K562 (cell line): ENCODE results near the gene BRPF1. TPM values are rescaled to one million over a fixed set of nuclear protein-coding genes. Genes with fewer than 3 reads are reported as not detected.

Experiments
- ATAC-seq: fragments of 200-7000 bp; cut with Tn5 transposase; 3 replicates; pipeline ENCODE4 v1.9.1; 2020; ENCODE audit warnings: moderate library complexity
- BruUV-seq: library from RNA; stranded (reverse); fragments of 400-500 nt; replicated peaks from 2 replicates; lab custom pipeline; 2021; lab: Mats Ljungman, UMichigan
- CTCF ChIA-PET: fragments of 300-600 bp; formaldehyde crosslinking; extraction: SDS; loops from one replicate; lab custom pipeline; 2021; ENCODE audit warnings: low intra/inter-chr PET ratio; lab: Yijun Ruan, JAX
- POLR2A ChIA-PET: fragments of 300-600, 350-650 bp; sonication (Branson Sonifier 250); formaldehyde crosslinking; extraction: SDS; loops from one replicate; lab custom pipeline; 2021; ENCODE audit warnings: antibody characterized with exemption, inconsistent platforms; lab: Yijun Ruan, JAX
- DNase-seq, 4 experiments: peaks; one replicate each; pipeline versions ENCODE4 v3.0.0 to v3.0.0-alpha.2; 2011 to 2018; ENCODE audit warnings: low spot score in 3 of 4, mixed read lengths in 3 of 4; ENCODE audit errors: extremely low read depth in 1 of 4
- FAIRE-seq: peaks from 2 replicates; lab custom pipeline; 2011; peaks lifted over from hg19 to GRCh38; lab: Jason Lieb, UNC
- H2AFZ ChIP-seq: 2 replicates; pipeline ENCODE4 v1.6.0; 2011; ENCODE audit warnings: low read depth, low read length, control low read depth, inconsistent platforms
- H3K27ac ChIP-seq: fragments of 200-600 bp; 3 replicates; pipeline ENCODE4 v1.8.0; 2011; ENCODE audit warnings: low read depth, mild to moderate bottlenecking, control low read depth, inconsistent platforms, low read length, moderate library complexity, mixed read lengths; ENCODE audit errors: extremely low read depth
- H3K27me3 ChIP-seq, 2 experiments: fragments of 300-600 bp in 1 of 2; 2 replicates in 1 of 2; 3 replicates in 1 of 2; pipeline versions ENCODE4 v1.6.0 to v1.8.0; 2011; ENCODE audit warnings: inconsistent platforms in 2 of 2, low read length in 2 of 2, mild to moderate bottlenecking in 1 of 2, mixed read lengths in 1 of 2, moderate library complexity in 1 of 2; ENCODE audit not compliant: control insufficient read depth in 2 of 2, insufficient read depth in 2 of 2
- H3K36me3 ChIP-seq: fragments of 300-600 bp; 3 replicates; pipeline ENCODE4 v1.8.0; 2011; ENCODE audit warnings: mild to moderate bottlenecking, low read length, inconsistent platforms; ENCODE audit not compliant: control insufficient read depth, insufficient read depth
- H3K4me1 ChIP-seq, 2 experiments: fragments of 200-600 bp in 1 of 2; replicated peaks in 1 of 2; 2 replicates in 1 of 2; 3 replicates in 1 of 2; pipeline versions ENCODE4 v1.5.1 to v1.8.0; 2011; ENCODE audit warnings: inconsistent platforms in 2 of 2, low read length in 2 of 2, mild to moderate bottlenecking in 1 of 2, mixed read lengths in 1 of 2, moderate library complexity in 1 of 2; ENCODE audit not compliant: control insufficient read depth in 2 of 2, insufficient read depth in 2 of 2
- H3K4me2 ChIP-seq: 2 replicates; pipeline ENCODE4 v1.6.1; 2011; ENCODE audit warnings: low read length, control low read depth, inconsistent platforms, mixed read lengths; ENCODE audit not compliant: insufficient read depth
- H3K4me3 ChIP-seq: fragments of 200-600 bp; sonication (generic), shearing (Covaris generic); 2 replicates; pipeline ENCODE4 v1.5.1; 2016; ENCODE audit warnings: control low read depth, inconsistent platforms
- H3K79me2 ChIP-seq: fragments of 200-600 bp; 3 replicates; pipeline ENCODE4 v1.8.0; 2011; ENCODE audit warnings: low read length, inconsistent platforms; ENCODE audit not compliant: control insufficient read depth, insufficient read depth
- H3K9ac ChIP-seq, 2 experiments: 2 replicates each; pipeline versions ENCODE4 v1.6.0 to v1.6.1; 2011; ENCODE audit warnings: low read depth in 2 of 2, low read length in 2 of 2, control low read depth in 1 of 2, inconsistent platforms in 1 of 2, mild to moderate bottlenecking in 1 of 2, mixed read lengths in 1 of 2; ENCODE audit not compliant: insufficient read depth in 1 of 2
- H3K9me1 ChIP-seq: one replicate; pipeline ENCODE4 v1.6.0; 2011; ENCODE audit warnings: inconsistent platforms, mild to moderate bottlenecking, low read length, moderate library complexity; ENCODE audit not compliant: control insufficient read depth, insufficient read depth
- H3K9me3 ChIP-seq: replicated peaks from 2 replicates; pipeline ENCODE4 v1.5.1; 2011; ENCODE audit warnings: low read depth, low read length, inconsistent platforms; ENCODE audit not compliant: control insufficient read depth, insufficient read depth
- H4K20me1 ChIP-seq: replicated peaks from 2 replicates; pipeline ENCODE4 v1.6.1; 2011; ENCODE audit warnings: low read length, inconsistent platforms, mixed read lengths; ENCODE audit not compliant: control insufficient read depth, insufficient read depth
- E2F5 ChIP-seq: sonication (generic); formaldehyde crosslinking; IDR thresholded peaks from 2 replicates; pipeline ENCODE4 v1.8.0; 2022; ENCODE audit warnings: mild to moderate bottlenecking, missing genetic modification reagents
- ETV6 ChIP-seq, 3 experiments: fragments of 150-350 bp in 1 of 3; sonication (generic) in 1 of 3; formaldehyde crosslinking in 1 of 3; IDR thresholded peaks; 2 replicates each; pipeline versions ENCODE4 v1.6.1 to v1.8.0; 2014 to 2022; ENCODE audit warnings: borderline replicate concordance in 2 of 3, low read depth in 2 of 3, antibody characterized with exemption in 1 of 3, low read length in 1 of 3, mild to moderate bottlenecking in 1 of 3, missing genetic modification reagents in 1 of 3
- KLF6 ChIP-seq: fragments of 250-450 bp; sonication (Bioruptor Pico); IDR thresholded peaks from 2 replicates; pipeline ENCODE4 v1.4.0; 2020; ENCODE audit warnings: mild to moderate bottlenecking, moderate library complexity, borderline replicate concordance
- MLX ChIP-seq, 2 experiments: fragments of 450-650 bp in 1 of 2; sonication (generic) in 1 of 2; formaldehyde crosslinking; conservative IDR thresholded peaks; 2 replicates each; pipeline versions ENCODE4 v1.4.0 to v1.8.1; 2020 to 2022; ENCODE audit warnings: mild to moderate bottlenecking in 1 of 2, missing genetic modification reagents in 1 of 2
- MTA3 ChIP-seq: fragments of 450-650 bp; formaldehyde crosslinking; IDR thresholded peaks from 2 replicates; pipeline ENCODE4 v1.6.1; 2017; ENCODE audit warnings: mild to moderate bottlenecking, borderline replicate concordance
- NELFE ChIP-seq: IDR thresholded peaks from 2 replicates; pipeline ENCODE4 v1.6.1; 2011; ENCODE audit warnings: mild to moderate bottlenecking; ENCODE audit not compliant: insufficient read depth, insufficient read length
- RFX1 ChIP-seq: fragments of 450-650 bp; IDR thresholded peaks from 2 replicates; pipeline ENCODE4 v1.6.1; 2016; ENCODE audit warnings: mild to moderate bottlenecking, moderate library complexity
- YY1 ChIP-seq, 3 experiments: IDR thresholded peaks; 2 replicates each; pipeline ENCODE4 v1.6.1; 2011; ENCODE audit warnings: low read length in 2 of 3, mild to moderate bottlenecking in 2 of 3, moderate library complexity in 2 of 3, borderline replicate concordance in 1 of 3, control low read depth in 1 of 3, low read depth in 1 of 3; ENCODE audit not compliant: insufficient read depth in 3 of 3, insufficient replicate concordance in 2 of 3, control insufficient read depth in 1 of 3, insufficient read length in 1 of 3; ENCODE audit errors: extremely low read depth in 1 of 3
- ZKSCAN1 ChIP-seq: fragments of 150-350 bp; IDR thresholded peaks from 2 replicates; pipeline ENCODE4 v1.6.1; 2016; ENCODE audit warnings: low read depth, low read length
- ZNF263 ChIP-seq: sonication (generic); formaldehyde crosslinking; IDR thresholded peaks from 2 replicates; pipeline ENCODE4 v1.8.0; 2022; ENCODE audit warnings: mild to moderate bottlenecking, missing genetic modification reagents, borderline replicate concordance
- ZNF561 ChIP-seq: fragments of 450-650 bp; formaldehyde crosslinking; conservative IDR thresholded peaks from 2 replicates; pipeline ENCODE4 v1.4.0; 2020; ENCODE audit warnings: mild to moderate bottlenecking, moderate library complexity
- ZNF780A ChIP-seq: fragments of 250-450 bp; sonication (Bioruptor Pico); IDR thresholded peaks from 2 replicates; pipeline ENCODE4 v1.5.0; 2021; ENCODE audit warnings: mild to moderate bottlenecking
- WGBS: fragments of 100-300 bp; shearing (Covaris generic); methylation state at CpG from one replicate; pipeline ENCODE4 v1.1.6; 2016; ENCODE audit warnings: low coverage, mixed read lengths; ENCODE audit not compliant: insufficient coverage; ENCODE audit errors: missing lambda C conversion rate; 5-methylcytosine and 5-hydroxymethylcytosine counted together
- in situ Hi-C: fragments of 300-500 bp; cut with MboI; formaldehyde crosslinking; loops from 4 replicates; pipeline ENCODE4 v1.15.0; 2018; ENCODE audit warnings: inconsistent platforms, mixed read lengths
- intact Hi-C: fragments of 100-400 bp; cut with micrococcal nuclease; formaldehyde crosslinking; loops from 2 replicates; pipeline ENCODE4 v1.14.2; 2022
- polyA plus RNA-seq, 8 experiments: library from polyadenylated mRNA; depleted of rRNA in 4 of 8; stranded (reverse) in 5 of 8; unstranded in 3 of 8; fragments of >200 nt; fragmentation: Nextera tagmentation in 2 of 8; fragmentation: Illumina TruSeq in 1 of 8; extraction: Ambion mirVana in 2 of 8; extraction: Trizol in 1 of 8; gene quantifications; 2 replicates each; pipeline versions ENCODE4 v1.2.1 to v1.2.3, GENCODE V29; 2011 to 2014; ENCODE audit warnings: inconsistent platforms in 1 of 8, missing spikeins in 1 of 8
- total RNA-seq, 7 experiments: library from RNA; depleted of rRNA in 6 of 7; stranded (reverse); fragments of >200 nt in 6 of 7; fragmentation: Illumina TruSeq in 2 of 7; extraction: Trizol in 2 of 7; gene quantifications; 2 replicates each; pipeline versions ENCODE4 v1.2.1 to v1.2.3, GENCODE V29; 2011 to 2021; ENCODE audit warnings: low replicate concordance in 1 of 7

Gene BRPF1
- total and polyA plus RNA-seq, 9 of the 15 experiments (the other 6 are each of a cell fraction or from before 2014, with no cell fraction given): 1.1 to 40.2 (median 23.5) TPM

GRCh38 chr3:9780910-9781309, 49.4 kb downstream of the BRPF1 start (continued):
- TF ChIP-seq MLX (CRISPR knock-in tag; conservative IDR thresholded peaks at IDR 0.05): no peak

GRCh38 chr3:9781551-9781950, 50.0 kb downstream of the BRPF1 start:
- Histone ChIP-seq H3K4me3 (no peak overlapping the region), H3K27ac (no peak overlapping the region), H3K9ac (peak overlapping the region in 1 of 2 experiments; percentile 35; a peak in 1 of 4 replicates), H4K20me1 (no peaks in the 10 kb centered on the region), H3K4me1 (peaks cover 28 to 30% of the 10 kb centered on the region in 2 experiments), H3K36me3 (peaks cover 52% of the 10 kb centered on the region), H3K4me2 (no peak overlapping the region), H3K9me1 (no peaks in the 10 kb centered on the region), H2AFZ (no peak overlapping the region), H3K27me3 (no peaks in the 10 kb centered on the region), H3K9me3 (no peaks in the 10 kb centered on the region), H3K79me2 (no peaks in the 10 kb centered on the region)
- DNase-seq: no peak
- BruUV-seq: no TSS peak
- intact Hi-C loops: loop anchor here (5.0 kb wide), 1 partner anchor 151 kb away; the partner anchor contains the start of gene CRELD1
- ChIA-PET CTCF (no interaction called here), POLR2A (interaction anchor here (0.8 to 3.1 kb wide), 7 partner anchors 8 to 50 kb away, joined by 3 to 21 read pairs (median 6); partner anchors contain the start of genes ARPC4, BRPF1 and OGG1)
- no peak for ATAC-seq
- no peak for FAIRE-seq
- TF ChIP-seq ETV6 (IDR thresholded peaks at IDR 0.05; ENCODE audit: borderline replicate concordance in 1 of 2, low read depth in 2 of 2, low read length in 1 of 2) (no peak), ETV6 (CRISPR knock-in tag; IDR thresholded peaks at IDR 0.05; ENCODE audit: borderline replicate concordance) (no peak), YY1 (IDR thresholded peaks at IDR 0.05; ENCODE audit: borderline replicate concordance in 1 of 3, control insufficient read depth in 1 of 3, extremely low read depth in 1 of 3, insufficient read depth in 3 of 3, insufficient read length in 1 of 3, insufficient replicate concordance in 2 of 3, low read depth in 1 of 3, low read length in 2 of 3) (no peak), RFX1 (no peak), ZNF561 (no peak), KLF6 (no peak), ZNF780A (CRISPR knock-in tag) (no peak), E2F5 (CRISPR knock-in tag) (no peak), MTA3 (no peak), ZKSCAN1 (no peak), NELFE (no peak), ZNF263 (CRISPR knock-in tag) (no peak)
- 76% methylated on average over 1 of the region's 1 CpG for WGBS
- in situ Hi-C loops: no loop called here
